Measurements from ENCODE around the gene CACNA2D3.

DNA sequence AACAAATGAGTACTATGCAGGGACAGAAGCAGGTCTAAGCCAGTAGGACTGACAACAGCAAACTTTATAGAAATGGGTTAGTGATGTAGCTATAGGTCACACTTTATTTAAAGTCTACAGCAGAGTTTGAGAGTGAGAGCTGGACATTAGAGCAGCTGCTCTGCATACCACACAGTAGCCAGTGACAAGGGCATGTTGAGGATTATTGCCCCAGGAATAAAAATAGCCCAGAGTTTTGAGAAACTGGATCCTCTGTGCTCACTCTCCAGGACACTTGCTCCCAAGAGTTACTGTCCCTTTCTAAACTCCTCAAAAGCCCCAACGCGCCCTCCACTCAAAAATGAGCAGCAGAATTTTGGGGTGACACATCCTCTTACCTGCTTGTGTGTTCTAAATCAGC lies 784.4 kb downstream of the CACNA2D3 start:
- no peak for TF ChIP-seq EZH2 (IDR thresholded peaks at IDR 0.05)
- no peak for TF ChIP-seq FOXP2 (optimal IDR thresholded peaks at IDR 0.05; ENCODE audit: control extremely low read depth, extremely low read length, insufficient read depth)
- no peak for TF ChIP-seq POLR2AphosphoS5 (IDR thresholded peaks at IDR 0.05; ENCODE audit: borderline replicate concordance, low read depth, low read length)
